Left renal cortex interstitium (tissue), 4 donors: Measurements from ENCODE around the gene TAF1L. TPM values are rescaled to one million over a fixed set of nuclear protein-coding genes. Genes with fewer than 3 reads are reported as not detected.

Experiments
- DNase-seq, 4 donors: peaks; one replicate each; pipeline ENCODE4 v3.0.0-alpha.2; 2013; ENCODE audit warnings: low read depth in 4 of 4, low spot score in 2 of 4, missing footprints in 1 of 4
- polyA plus RNA-seq, 4 donors: library from polyadenylated mRNA; unstranded; fragments of 120-200 nt; gene quantifications; one replicate each; pipeline ENCODE4 v1.2.1, GENCODE V29; 2013; ENCODE audit not compliant: insufficient read length in 4 of 4

The TAF1L gene
- polyA plus RNA-seq, 4 donors: 0.03 to 0.12 (median 0.09) TPM

GRCh38 chr9:32596096-32596865 lies 39.2 kb downstream of the TAF1L start:
- DNase-seq: no peak

- DNase-seq: no peak
Measured at GRCh38 chr9:32590898-32591297, 44.6 kb downstream of the TAF1L start.

GRCh38 chr9:32590476-32590875 lies 45.0 kb downstream of the TAF1L start:
- DNase-seq: no peak

- DNase-seq: peak in 1 of 4 donors; percentile 36
Measured at GRCh38 chr9:32589083-32589723, 46.3 kb downstream of the TAF1L start.

- DNase-seq: no peak
Measured at GRCh38 chr9:32587901-32588300, 47.6 kb downstream of the TAF1L start.

- no peak for DNase-seq
Measured at GRCh38 chr9:32584784-32585183, 50.7 kb downstream of the TAF1L start.

- peak in 1 of 4 donors; percentile 52 for DNase-seq
Measured at GRCh38 chr9:32581512-32582143, 53.8 kb downstream of the TAF1L start.

GRCh38 chr9:32580631-32581300 lies 54.7 kb downstream of the TAF1L start:
- no peak for DNase-seq

- peak in 1 of 4 donors; percentile 39 for DNase-seq
Measured at GRCh38 chr9:32579706-32580331, 55.6 kb downstream of the TAF1L start.

Other genes with a start within 250 kb of the TAF1L start
- 10 to 100 TPM; 10.8 to 13.0 (median 12.0) TPM for gene RIGI, start 109.5 kb downstream of the TAF1L start, polyA plus RNA-seq
- gene SMIM27, start 83.3 kb downstream of the TAF1L start, polyA plus RNA-seq: 10 to 100 TPM; 15.9 to 20.6 (median 17.5) TPM
- 10 to 100 TPM; 27.9 to 38.6 (median 30.6) TPM for gene TOPORS, start 83.1 kb downstream of the TAF1L start, polyA plus RNA-seq
- 100 to 1,000 TPM in 1 of 4 donors, 10 to 100 TPM in 3; 68.8 to 106 (median 73.4) TPM for gene NDUFB6, start 62.5 kb downstream of the TAF1L start, polyA plus RNA-seq
- under 1 TPM; 0.20 to 0.54 (median 0.26) TPM for gene TMEM215, start 147.9 kb upstream of the TAF1L start, polyA plus RNA-seq